Measurements from ENCODE around the gene KRT79.

The KRT79 gene

GRCh38 chr12:52821071-52821730 lies 12.9 kb downstream of the KRT79 start:
- Histone ChIP-seq H3K4me1 (ENCODE audit: insufficient read depth, low read length) (no peaks in the 10 kb centered on the region), H3K9me3 (ENCODE audit: insufficient read depth, low read depth, low read length) (no peaks in the 10 kb centered on the region), H3K27ac (ENCODE audit: low read length) (no peak overlapping the region), H3K27me3 (ENCODE audit: insufficient read depth, low read length) (no peaks in the 10 kb centered on the region; the same call in 1 of the 2 replicates), H3K36me3 (ENCODE audit: insufficient read depth, low read depth, low read length) (no peaks in the 10 kb centered on the region), H3K4me3 (ENCODE audit: low read length) (no peak overlapping the region), H3K9ac (ENCODE audit: low read depth, low read length) (no peak overlapping the region)

- Histone ChIP-seq H3K4me1 (ENCODE audit: insufficient read depth, low read length) (no peaks in the 10 kb centered on the region), H3K4me3 (ENCODE audit: low read length) (no peak overlapping the region), H3K36me3 (ENCODE audit: insufficient read depth, low read depth, low read length) (no peaks in the 10 kb centered on the region), H3K27ac (ENCODE audit: low read length) (no peak overlapping the region), H3K27me3 (ENCODE audit: insufficient read depth, low read length) (no peaks in the 10 kb centered on the region; the same call in 1 of the 2 replicates), H3K9ac (ENCODE audit: low read depth, low read length) (no peak overlapping the region), H3K9me3 (ENCODE audit: insufficient read depth, low read depth, low read length) (no peaks in the 10 kb centered on the region)
Observed at GRCh38 chr12:52820521-52820920, 13.6 kb downstream of the KRT79 start.

- Histone ChIP-seq H3K9ac (ENCODE audit: low read depth, low read length) (no peak overlapping the region), H3K4me3 (ENCODE audit: low read length) (no peak overlapping the region), H3K4me1 (ENCODE audit: insufficient read depth, low read length) (no peaks in the 10 kb centered on the region), H3K27ac (ENCODE audit: low read length) (no peak overlapping the region), H3K27me3 (ENCODE audit: insufficient read depth, low read length) (no peaks in the 10 kb centered on the region; the same call in 1 of the 2 replicates), H3K9me3 (ENCODE audit: insufficient read depth, low read depth, low read length) (no peaks in the 10 kb centered on the region), H3K36me3 (ENCODE audit: insufficient read depth, low read depth, low read length) (no peaks in the 10 kb centered on the region)
Observed at GRCh38 chr12:52819731-52820510, 14.2 kb downstream of the KRT79 start.

GRCh38 chr12:52818887-52819420 lies 15.2 kb downstream of the KRT79 start:
- Histone ChIP-seq H3K4me3 (ENCODE audit: low read length) (no peak overlapping the region), H3K27ac (ENCODE audit: low read length) (no peak overlapping the region), H3K36me3 (ENCODE audit: insufficient read depth, low read depth, low read length) (no peaks in the 10 kb centered on the region), H3K9me3 (ENCODE audit: insufficient read depth, low read depth, low read length) (no peaks in the 10 kb centered on the region), H3K4me1 (ENCODE audit: insufficient read depth, low read length) (no peaks in the 10 kb centered on the region), H3K9ac (ENCODE audit: low read depth, low read length) (no peak overlapping the region), H3K27me3 (ENCODE audit: insufficient read depth, low read length) (no peaks in the 10 kb centered on the region; the same call in 1 of the 2 replicates)

- Histone ChIP-seq H3K27me3 (ENCODE audit: insufficient read depth, low read length) (no peaks in the 10 kb centered on the region; the same call in 1 of the 2 replicates), H3K36me3 (ENCODE audit: insufficient read depth, low read depth, low read length) (no peaks in the 10 kb centered on the region), H3K4me1 (ENCODE audit: insufficient read depth, low read length) (no peaks in the 10 kb centered on the region), H3K4me3 (ENCODE audit: low read length) (no peak overlapping the region), H3K27ac (ENCODE audit: low read length) (no peak overlapping the region), H3K9ac (ENCODE audit: low read depth, low read length) (no peak overlapping the region), H3K9me3 (ENCODE audit: insufficient read depth, low read depth, low read length) (no peaks in the 10 kb centered on the region)
Observed at GRCh38 chr12:52818388-52818787, 15.7 kb downstream of the KRT79 start.

- H3K27ac ChIP-seq (ENCODE audit: low read length) = no peak overlapping the region
- H3K9ac ChIP-seq (ENCODE audit: low read depth, low read length) = no peak overlapping the region
- no peaks in the 10 kb centered on the region; the same call in 1 of the 2 replicates for H3K27me3 ChIP-seq (ENCODE audit: insufficient read depth, low read length)
- no peak overlapping the region for H3K4me3 ChIP-seq (ENCODE audit: low read length)
- H3K4me1 ChIP-seq (ENCODE audit: insufficient read depth, low read length) = no peaks in the 10 kb centered on the region
- H3K36me3 ChIP-seq (ENCODE audit: insufficient read depth, low read depth, low read length) = no peaks in the 10 kb centered on the region
- H3K9me3 ChIP-seq (ENCODE audit: insufficient read depth, low read depth, low read length) = no peaks in the 10 kb centered on the region
Observed at GRCh38 chr12:52817699-52818238, 16.3 kb downstream of the KRT79 start.

GRCh38 chr12:52817003-52817698 lies 17.0 kb downstream of the KRT79 start:
- Histone ChIP-seq H3K27me3 (ENCODE audit: insufficient read depth, low read length) (no peaks in the 10 kb centered on the region), H3K9me3 (ENCODE audit: insufficient read depth, low read depth, low read length) (no peaks in the 10 kb centered on the region), H3K4me1 (ENCODE audit: insufficient read depth, low read length) (no peaks in the 10 kb centered on the region), H3K4me3 (ENCODE audit: low read length) (no peak overlapping the region), H3K9ac (ENCODE audit: low read depth, low read length) (no peak overlapping the region), H3K27ac (ENCODE audit: low read length) (no peak overlapping the region), H3K36me3 (ENCODE audit: insufficient read depth, low read depth, low read length) (no peaks in the 10 kb centered on the region)

GRCh38 chr12:52815676-52816588 lies 18.2 kb downstream of the KRT79 start:
- no peak overlapping the region for H3K27ac ChIP-seq (ENCODE audit: low read length)
- no peak overlapping the region for H3K4me3 ChIP-seq (ENCODE audit: low read length)
- H3K36me3 ChIP-seq (ENCODE audit: insufficient read depth, low read depth, low read length) = no peaks in the 10 kb centered on the region
- no peak overlapping the region for H3K9ac ChIP-seq (ENCODE audit: low read depth, low read length)
- no peaks in the 10 kb centered on the region for H3K9me3 ChIP-seq (ENCODE audit: insufficient read depth, low read depth, low read length)
- H3K27me3 ChIP-seq (ENCODE audit: insufficient read depth, low read length) = no peaks in the 10 kb centered on the region
- H3K4me1 ChIP-seq (ENCODE audit: insufficient read depth, low read length) = no peaks in the 10 kb centered on the region

GRCh38 chr12:52815161-52815560 lies 18.9 kb downstream of the KRT79 start:
- no peaks in the 10 kb centered on the region for H3K27me3 ChIP-seq (ENCODE audit: insufficient read depth, low read length)

GRCh38 chr12:52814710-52815155 lies 19.4 kb downstream of the KRT79 start:
- no peak overlapping the region for H3K4me3 ChIP-seq (ENCODE audit: low read length)
- H3K27me3 ChIP-seq (ENCODE audit: insufficient read depth, low read length) = no peaks in the 10 kb centered on the region
- H3K36me3 ChIP-seq (ENCODE audit: insufficient read depth, low read depth, low read length) = no peaks in the 10 kb centered on the region
- no peak overlapping the region for H3K27ac ChIP-seq (ENCODE audit: low read length)
- H3K9ac ChIP-seq (ENCODE audit: low read depth, low read length) = no peak overlapping the region
- H3K9me3 ChIP-seq (ENCODE audit: insufficient read depth, low read depth, low read length) = no peaks in the 10 kb centered on the region
- H3K4me1 ChIP-seq (ENCODE audit: insufficient read depth, low read length) = no peaks in the 10 kb centered on the region

More at GRCh38 chr12:52815161-52815560, 18.9 kb downstream of the KRT79 start:
- Histone ChIP-seq H3K9me3 (ENCODE audit: insufficient read depth, low read depth, low read length) (no peaks in the 10 kb centered on the region), H3K27ac (ENCODE audit: low read length) (no peak overlapping the region), H3K36me3 (ENCODE audit: insufficient read depth, low read depth, low read length) (no peaks in the 10 kb centered on the region), H3K9ac (ENCODE audit: low read depth, low read length) (no peak overlapping the region), H3K4me1 (ENCODE audit: insufficient read depth, low read length) (no peaks in the 10 kb centered on the region), H3K4me3 (ENCODE audit: low read length) (no peak overlapping the region)
